Prostate gland (tissue), 2 donors: Measurements from ENCODE around the gene TTC38.

Experiments used
- POLR2A ChIP-seq: fragments of 450-650 bp; IDR thresholded peaks from one replicate; pipeline ENCODE4 v1.6.1; 2016; ENCODE audit warnings: antibody characterized with exemption, mild to moderate bottlenecking
- TF ChIP-seq, protein P1 (sequence below), 4 experiments: fragments of 200-600 bp in 2 of 4; fragments of 450-650 bp in 2 of 4; sonication (generic) in 2 of 4; IDR thresholded peaks; 1 replicate in 3 of 4; 2 replicates in 1 of 4; pipeline ENCODE4 v1.5.1; 2016 to 2019; ENCODE audit warnings: antibody characterized with exemption in 4 of 4, mild to moderate bottlenecking in 2 of 4, moderate library complexity in 2 of 4

DNA sequence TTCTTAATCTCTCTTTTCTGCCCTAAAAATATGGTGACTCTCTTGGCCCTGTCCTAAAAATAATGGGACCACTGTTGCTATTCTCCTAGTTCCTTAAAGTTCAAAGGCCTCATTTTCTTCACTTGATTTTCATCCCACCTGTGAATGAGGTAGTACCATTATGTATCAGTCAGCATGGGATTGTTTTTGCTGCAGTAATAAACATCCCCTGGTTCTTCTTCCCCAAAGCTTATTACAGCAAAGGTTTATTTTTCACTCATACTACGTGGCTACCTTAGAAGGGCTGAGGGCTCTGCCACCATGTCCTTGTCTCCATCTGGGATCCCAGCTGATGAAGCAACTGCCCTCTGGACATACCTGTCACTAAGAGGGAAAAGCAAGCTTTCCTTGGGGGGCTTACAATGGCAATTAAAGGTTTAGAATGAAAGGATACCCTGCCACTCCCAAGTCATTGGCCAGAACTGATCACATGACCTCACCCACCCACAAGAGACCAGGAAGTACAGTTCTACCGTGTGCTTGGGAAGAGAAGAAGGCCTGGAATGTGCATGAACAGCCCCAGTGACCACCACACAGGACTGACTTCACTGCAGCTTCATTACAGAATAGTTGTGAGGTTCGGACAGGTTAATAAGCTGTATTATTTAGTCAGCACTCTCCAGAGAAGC lies 7.8 kb downstream of the TTC38 start:
- TF ChIP-seq, protein P1, sequence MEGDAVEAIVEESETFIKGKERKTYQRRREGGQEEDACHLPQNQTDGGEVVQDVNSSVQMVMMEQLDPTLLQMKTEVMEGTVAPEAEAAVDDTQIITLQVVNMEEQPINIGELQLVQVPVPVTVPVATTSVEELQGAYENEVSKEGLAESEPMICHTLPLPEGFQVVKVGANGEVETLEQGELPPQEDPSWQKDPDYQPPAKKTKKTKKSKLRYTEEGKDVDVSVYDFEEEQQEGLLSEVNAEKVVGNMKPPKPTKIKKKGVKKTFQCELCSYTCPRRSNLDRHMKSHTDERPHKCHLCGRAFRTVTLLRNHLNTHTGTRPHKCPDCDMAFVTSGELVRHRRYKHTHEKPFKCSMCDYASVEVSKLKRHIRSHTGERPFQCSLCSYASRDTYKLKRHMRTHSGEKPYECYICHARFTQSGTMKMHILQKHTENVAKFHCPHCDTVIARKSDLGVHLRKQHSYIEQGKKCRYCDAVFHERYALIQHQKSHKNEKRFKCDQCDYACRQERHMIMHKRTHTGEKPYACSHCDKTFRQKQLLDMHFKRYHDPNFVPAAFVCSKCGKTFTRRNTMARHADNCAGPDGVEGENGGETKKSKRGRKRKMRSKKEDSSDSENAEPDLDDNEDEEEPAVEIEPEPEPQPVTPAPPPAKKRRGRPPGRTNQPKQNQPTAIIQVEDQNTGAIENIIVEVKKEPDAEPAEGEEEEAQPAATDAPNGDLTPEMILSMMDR (IDR thresholded peaks at IDR 0.05): no peak
- TF ChIP-seq POLR2A: no peak
